NCI-H2107 (cell line): ENCODE results near the gene IRGM.
"Not testable (repeated sequence)": the region's sequence is repeated elsewhere in the genome, so short reads cannot be mapped to it uniquely, and the experiment has no call there.

Experiments used
- DNase-seq: peaks from one replicate; lab custom pipeline; 2025; lab: John Stamatoyannopoulos, UW

Gene IRGM

GRCh38 chr5:150846308-150846653, at the start of gene IRGM:
Gene IRGM, plus strand, starts transcription at chr5:150846521. Its CDS starts 1,603 bp downstream, at chr5:150848124.
- not testable (repeated sequence) for DNase-seq

GRCh38 chr5:150797384-150797783, 48.9 kb upstream of the IRGM start:
- no peak for DNase-seq

- DNase-seq = no peak
Observed at GRCh38 chr5:150801117-150801927, 45.0 kb upstream of the IRGM start.

- DNase-seq = no peak
Observed at GRCh38 chr5:150804388-150804787, 41.9 kb upstream of the IRGM start.

- no peak for DNase-seq
Observed at GRCh38 chr5:150809363-150809762, 37.0 kb upstream of the IRGM start.

GRCh38 chr5:150815010-150815409, 31.3 kb upstream of the IRGM start:
- no peak for DNase-seq

- no peak for DNase-seq
Observed at GRCh38 chr5:150816946-150817345, 29.4 kb upstream of the IRGM start.

GRCh38 chr5:150829744-150830143, 16.6 kb upstream of the IRGM start:
- DNase-seq = no peak

- not testable (repeated sequence) for DNase-seq
Observed at GRCh38 chr5:150831821-150832220, 14.5 kb upstream of the IRGM start.

GRCh38 chr5:150836064-150836463, 10.3 kb upstream of the IRGM start:
- DNase-seq = no peak

GRCh38 chr5:150836703-150837102, 9.6 kb upstream of the IRGM start:
- DNase-seq = no peak

- DNase-seq = not testable (repeated sequence)
Observed at GRCh38 chr5:150845185-150845859, 999 bp upstream of the IRGM start.

GRCh38 chr5:150846654-150847333, 473 bp downstream of the IRGM start:
- DNase-seq = peak; percentile 1

- no peak for DNase-seq
Observed at GRCh38 chr5:150847334-150847695, 994 bp downstream of the IRGM start.

GRCh38 chr5:150848271-150848670, 1.9 kb downstream of the IRGM start:
- no peak for DNase-seq

- no peak for DNase-seq
Observed at GRCh38 chr5:150851039-150851438, 4.7 kb downstream of the IRGM start.

GRCh38 chr5:150853561-150853960, 7.2 kb downstream of the IRGM start:
- no peak for DNase-seq

GRCh38 chr5:150856700-150857099, 10.4 kb downstream of the IRGM start:
- not testable (repeated sequence) for DNase-seq

- DNase-seq = no peak
Observed at GRCh38 chr5:150860246-150860821, 14.0 kb downstream of the IRGM start.

- no peak for DNase-seq
Observed at GRCh38 chr5:150862070-150862469, 15.7 kb downstream of the IRGM start.

- no peak for DNase-seq
Observed at GRCh38 chr5:150879358-150879757, 33.0 kb downstream of the IRGM start.
